Naive thymus-derived CD8-positive, alpha-beta T cell (primary cell): Measurements from ENCODE around the gene SULT1A3. TPM values are rescaled to one million over a fixed set of nuclear protein-coding genes. Genes with fewer than 3 reads are reported as not detected.
"Not testable (repeated sequence)": the region's sequence is repeated elsewhere in the genome, so short reads cannot be mapped to it uniquely, and the experiment has no call there.

Source experiments
- ATAC-seq, 2 donors: fragments of 150-1000 bp; cut with Tn5 transposase in 1 of 2; sonication (Bioruptor Pico), chemical (Tn5 transposase) in 1 of 2; 1 replicate in 1 of 2; 2 replicates in 1 of 2; pipeline ENCODE4 v1.10.0; 2021; ENCODE audit warnings: mild to moderate bottlenecking in 2 of 2, moderate library complexity in 2 of 2
- POLR2A ChIA-PET: fragments of 350-600 bp; sonication (Branson Sonifier 250); formaldehyde crosslinking; loops from one replicate; lab custom pipeline; 2021; ENCODE audit warnings: antibody characterized with exemption; lab: Charles Lee
- DNase-seq, 10 donors: peaks; one replicate each; pipeline versions ENCODE4 v3.0.0 to v3.0.0-alpha.2; 2020 to 2022
- H3K27ac Mint-ChIP-seq, 10 donors: one replicate each; pipeline ENCODE4 v1.8.0; 2020 to 2022; ENCODE audit warnings: mild to moderate bottlenecking in 10 of 10, mixed read lengths in 10 of 10, moderate library complexity in 4 of 10, inconsistent platforms in 1 of 10
- H3K27me3 Mint-ChIP-seq, 5 donors: one replicate each; pipeline ENCODE4 v1.8.0; 2021 to 2022; ENCODE audit warnings: mixed read lengths in 5 of 5
- H3K36me3 Mint-ChIP-seq, 3 donors: one replicate each; pipeline ENCODE4 v1.8.0; 2020 to 2022; ENCODE audit warnings: mixed read lengths in 3 of 3, mild to moderate bottlenecking in 2 of 3, inconsistent platforms in 1 of 3
- H3K4me1 Mint-ChIP-seq, 4 donors: one replicate each; pipeline ENCODE4 v1.8.0; 2021 to 2022; ENCODE audit warnings: mixed read lengths in 4 of 4
- H3K4me3 Mint-ChIP-seq, 10 donors: one replicate each; pipeline ENCODE4 v1.8.0; 2020 to 2022; ENCODE audit warnings: mild to moderate bottlenecking in 10 of 10, mixed read lengths in 10 of 10, moderate library complexity in 6 of 10, inconsistent platforms in 1 of 10
- H3K9me3 Mint-ChIP-seq, 9 donors: one replicate each; pipeline ENCODE4 v1.8.0; 2020 to 2022; ENCODE audit warnings: mixed read lengths in 9 of 9, mild to moderate bottlenecking in 3 of 9, inconsistent platforms in 1 of 9, moderate library complexity in 1 of 9
- polyA plus RNA-seq, 3 donors: library from polyadenylated mRNA; unstranded; fragments of 300-500 nt; fragmentation: Illumina TruSeq; gene quantifications; one replicate each; pipeline ENCODE4 v1.2.3, GENCODE V29; 2021
- total RNA-seq, 8 experiments: library from RNA in 2 of 8; stranded (reverse) in 2 of 8; gene quantifications; one replicate each; pipeline ENCODE4 v1.2.3 and lab custom pipeline; 2021 to 2026

The SULT1A3 gene
- total and polyA plus RNA-seq, 5 experiments from 2014 or later = 0.47 to 29.4 (median 14.1) TPM; not detected in 1

DNA sequence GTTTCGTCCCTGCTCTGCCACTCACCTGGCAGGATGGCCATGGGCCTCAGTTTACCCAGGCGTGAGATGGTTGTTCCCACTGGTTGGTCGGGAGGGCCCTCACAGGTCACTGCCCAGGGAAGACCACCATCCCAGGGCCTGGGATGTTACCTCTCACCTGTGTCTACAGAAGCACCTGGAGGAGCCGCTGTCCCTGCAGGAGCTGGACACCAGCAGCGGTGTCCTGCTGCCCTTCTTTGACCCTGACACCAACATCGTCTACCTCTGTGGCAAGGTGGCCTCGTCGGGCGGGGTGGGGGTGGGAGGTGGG is 11.5 kb upstream of the SULT1A3 start:
- Mint-ChIP-seq H3K27me3 (no peaks in the 10 kb centered on the region), H3K9me3 (peaks cover 0 to 3% (median 0%) of the 10 kb centered on the region in 9 donors), H3K27ac (peak overlapping the region; percentile 93 to 98 (median 96)), H3K4me3 (peak overlapping the region; percentile 96 to 100 (median 98)), H3K36me3 (peaks cover 8 to 39% (median 28%) of the 10 kb centered on the region in 3 donors), H3K4me1 (peaks cover 12 to 35% (median 25%) of the 10 kb centered on the region in 4 donors)
- DNase-seq (no peak), ATAC-seq (no peak)
- POLR2A ChIA-PET = interaction anchor here (0.6 to 7.9 kb wide), 9 partner anchors 44 to 220 kb away, joined by 3 to 320 read pairs (median 5); partner anchors contain the start of genes ALDOA, MAPK3, PPP4C and TBX6

DNA sequence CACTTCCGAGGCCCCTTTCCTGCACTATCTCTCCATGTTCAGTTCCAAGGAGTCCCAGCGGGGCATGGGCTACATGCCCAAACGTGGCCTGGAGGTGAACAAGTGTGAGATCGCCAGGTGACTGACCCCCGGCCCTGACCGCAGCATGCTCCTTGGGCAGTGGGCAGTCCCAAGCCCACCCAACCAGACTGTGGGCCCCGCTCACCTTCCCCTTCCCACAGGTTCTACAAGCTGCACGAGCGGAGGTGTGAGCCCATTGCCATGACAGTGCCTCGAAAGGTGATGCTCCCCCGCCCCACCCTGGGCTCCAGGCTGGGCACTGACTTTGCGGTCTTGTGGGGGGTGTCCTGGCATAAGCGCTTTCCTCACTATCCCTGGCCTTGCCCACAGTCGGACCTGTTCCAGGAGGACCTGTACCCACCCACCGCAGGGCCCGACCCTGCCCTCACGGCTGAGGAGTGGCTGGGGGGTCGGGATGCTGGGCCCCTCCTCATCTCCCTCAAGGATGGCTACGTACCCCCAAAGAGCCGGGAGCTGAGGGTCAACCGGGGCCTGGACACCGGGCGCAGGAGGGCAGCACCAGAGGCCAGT is 11.0 kb upstream of the SULT1A3 start:
- DNase-seq (no peak), ATAC-seq (no peak)
- H3K4me3 Mint-ChIP-seq = peak overlapping the region in 9 of 10 donors; percentile 7 to 97 (median 51)
- H3K4me1 Mint-ChIP-seq = peaks cover 12 to 32% (median 23%) of the 10 kb centered on the region in 4 donors
- H3K27me3 Mint-ChIP-seq = no peaks in the 10 kb centered on the region
- peaks cover 0 to 3% (median 0%) of the 10 kb centered on the region in 9 donors for H3K9me3 Mint-ChIP-seq
- POLR2A ChIA-PET = interaction anchor here (0.6 to 7.9 kb wide), 10 partner anchors 45 to 219 kb away, joined by 3 to 320 read pairs (median 4); partner anchors contain the start of genes ALDOA, MAPK3, TBX6 and YPEL3
- H3K36me3 Mint-ChIP-seq = peaks cover 8 to 37% (median 28%) of the 10 kb centered on the region in 3 donors
- peak overlapping the region in 7 of 10 donors; percentile 60 to 98 (median 82) for H3K27ac Mint-ChIP-seq

DNA sequence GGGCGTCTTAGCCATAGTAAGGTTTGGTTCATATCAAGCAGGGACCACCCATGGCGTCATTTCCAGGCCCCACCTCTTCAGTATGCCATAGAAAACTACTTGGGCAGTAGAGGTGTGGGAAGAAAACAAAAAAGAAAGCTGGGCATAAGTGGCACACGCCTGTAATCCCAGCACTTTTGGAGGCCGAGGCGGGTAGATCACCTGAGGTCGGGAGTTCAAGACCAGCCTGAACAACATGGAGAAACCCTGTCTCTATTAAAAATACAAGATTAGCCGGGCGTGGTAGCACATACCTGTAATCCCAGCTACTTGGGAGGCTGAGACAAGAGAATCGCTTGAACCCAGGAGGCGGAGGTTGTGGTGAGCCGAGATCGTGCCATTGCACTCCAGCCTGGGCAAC is 7.9 kb upstream of the SULT1A3 start:
- DNase-seq = peak in 1 of 10 donors; percentile 4
- H3K9me3 Mint-ChIP-seq, POLR2A ChIA-PET, H3K4me3 Mint-ChIP-seq, H3K27me3 Mint-ChIP-seq, ATAC-seq, H3K27ac Mint-ChIP-seq: not testable (repeated sequence)
- H3K4me1 Mint-ChIP-seq = peaks cover 6 to 20% (median 16%) of the 10 kb centered on the region in 4 donors
- H3K36me3 Mint-ChIP-seq = peaks cover 0 to 20% (median 12%) of the 10 kb centered on the region in 3 donors

DNA sequence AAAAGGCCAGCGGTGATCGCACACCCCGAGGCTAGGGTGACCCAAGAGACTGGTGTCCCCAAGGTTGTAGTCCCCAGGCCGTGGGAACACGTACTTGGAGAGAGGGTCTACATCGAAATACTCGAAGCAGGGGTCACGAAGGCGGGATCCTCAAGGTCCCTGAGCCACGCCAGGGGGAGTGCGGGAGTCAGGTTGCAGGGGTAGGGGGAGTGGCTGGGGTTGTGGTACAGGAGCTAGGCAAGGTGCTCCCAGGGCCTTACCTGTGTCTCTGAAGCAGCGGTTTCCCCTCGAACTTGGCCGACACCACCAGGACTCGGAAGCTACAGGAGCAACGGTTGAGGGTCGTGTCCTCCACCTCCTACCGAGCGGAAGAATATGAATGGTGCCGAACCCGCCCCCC is 6.0 kb upstream of the SULT1A3 start:
- H3K4me3 Mint-ChIP-seq, POLR2A ChIA-PET, H3K4me1 Mint-ChIP-seq, H3K27ac Mint-ChIP-seq, H3K27me3 Mint-ChIP-seq, H3K9me3 Mint-ChIP-seq, DNase-seq, H3K36me3 Mint-ChIP-seq: not testable (repeated sequence)
- peak; percentile 29 for ATAC-seq

DNA sequence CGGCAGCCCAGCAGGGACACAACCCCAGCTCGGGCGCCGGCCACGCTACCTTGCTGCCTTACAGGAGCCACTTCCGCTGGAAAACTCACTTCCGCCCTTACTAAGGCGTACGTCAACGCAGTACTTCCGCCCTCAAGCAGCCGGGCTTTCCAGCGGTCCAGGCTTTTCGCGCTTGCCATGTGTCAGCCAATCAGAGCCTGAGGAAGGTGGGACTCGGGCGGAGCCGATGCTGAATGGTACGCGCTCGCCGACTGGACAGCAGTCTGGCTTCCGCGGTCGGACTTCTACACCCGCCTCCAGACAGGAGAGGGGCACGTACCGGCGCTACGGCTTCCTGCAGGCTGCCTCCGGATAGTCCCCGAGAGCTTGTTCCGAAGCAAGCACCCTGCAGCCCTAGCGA is 5.4 kb upstream of the SULT1A3 start, which contains the start of the genes BOLA2B and SLX1A:
BOLA2B (minus strand) TSS at position 52 of the 400 bp plus-strand sequence. CDS start 71 bp downstream, outside the sequence.
SLX1A (plus strand) TSS at position 261 of the 400 bp plus-strand sequence. CDS start 210 bp downstream, outside the sequence.
- H3K9me3 Mint-ChIP-seq, DNase-seq, H3K27ac Mint-ChIP-seq, H3K36me3 Mint-ChIP-seq, H3K4me3 Mint-ChIP-seq, H3K27me3 Mint-ChIP-seq, POLR2A ChIA-PET, H3K4me1 Mint-ChIP-seq: not testable (repeated sequence)
- peak; percentile 85 to 90 for ATAC-seq

DNA sequence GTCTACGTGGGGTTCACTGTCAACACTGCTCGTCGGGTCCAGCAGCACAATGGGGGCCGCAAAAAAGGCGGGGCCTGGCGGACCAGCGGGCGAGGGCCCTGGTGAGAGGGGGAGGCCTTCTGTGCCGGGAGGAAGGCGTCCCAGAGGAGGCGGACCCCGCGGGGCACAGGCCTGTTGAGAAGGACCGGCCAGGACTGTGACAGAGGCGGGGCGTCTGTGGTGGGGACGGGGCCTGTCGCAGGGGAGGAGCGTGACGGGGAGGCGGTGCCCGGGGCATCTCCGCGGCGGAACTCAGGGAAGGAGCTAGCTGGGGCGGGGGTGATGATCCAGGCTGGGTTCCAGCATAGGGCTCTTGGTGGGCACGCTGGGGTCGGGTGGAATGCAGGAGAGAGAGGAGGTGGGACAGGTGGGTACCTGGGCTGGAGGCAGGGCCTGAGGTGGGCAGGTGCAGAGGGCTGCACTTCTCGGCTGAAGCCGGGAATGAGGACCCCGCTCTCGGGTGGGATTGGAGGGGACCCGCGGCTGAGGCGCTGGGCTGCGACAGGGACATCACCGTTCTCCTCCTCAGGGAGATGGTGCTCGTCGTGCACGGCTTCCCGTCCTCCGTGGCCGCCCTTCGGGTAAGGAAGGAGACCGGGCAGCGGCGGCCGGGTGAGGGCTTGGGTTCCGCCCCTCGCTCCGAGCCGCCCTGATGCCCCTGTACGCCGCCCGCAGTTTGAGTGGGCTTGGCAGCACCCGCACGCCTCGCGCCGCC is 4.7 kb upstream of the SULT1A3 start:
- H3K4me3 Mint-ChIP-seq, H3K27ac Mint-ChIP-seq, H3K4me1 Mint-ChIP-seq, POLR2A ChIA-PET, H3K36me3 Mint-ChIP-seq, H3K27me3 Mint-ChIP-seq, H3K9me3 Mint-ChIP-seq: not testable (repeated sequence)
- ATAC-seq (peak; percentile 70 to 74), DNase-seq (peak in 3 of 10 donors; percentile 13 to 18 (median 18))

DNA sequence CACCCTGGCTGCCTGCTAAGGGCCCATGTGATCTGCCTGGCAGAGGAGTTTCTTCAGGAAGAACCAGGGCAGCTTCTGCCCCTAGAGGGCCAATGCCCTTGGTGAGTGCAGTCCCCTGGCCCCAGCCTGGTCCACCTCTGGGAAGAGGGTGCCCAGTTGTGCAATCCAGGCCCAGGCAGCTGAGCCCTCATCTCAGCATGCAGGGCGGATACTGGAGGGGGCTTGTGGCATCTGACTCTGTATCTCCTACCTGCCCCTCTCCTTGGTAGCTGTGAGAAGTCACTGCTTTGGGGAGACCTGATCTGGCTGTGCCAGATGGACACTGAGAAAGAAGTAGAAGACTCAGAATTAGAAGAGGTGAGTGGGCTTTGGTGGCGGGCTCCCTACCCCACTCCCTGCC is 2.1 kb upstream of the SULT1A3 start:
- H3K4me3 Mint-ChIP-seq, POLR2A ChIA-PET, H3K4me1 Mint-ChIP-seq, H3K27ac Mint-ChIP-seq, H3K36me3 Mint-ChIP-seq, ATAC-seq, H3K9me3 Mint-ChIP-seq, H3K27me3 Mint-ChIP-seq: not testable (repeated sequence)
- DNase-seq = peak in 1 of 10 donors; percentile 15

DNA sequence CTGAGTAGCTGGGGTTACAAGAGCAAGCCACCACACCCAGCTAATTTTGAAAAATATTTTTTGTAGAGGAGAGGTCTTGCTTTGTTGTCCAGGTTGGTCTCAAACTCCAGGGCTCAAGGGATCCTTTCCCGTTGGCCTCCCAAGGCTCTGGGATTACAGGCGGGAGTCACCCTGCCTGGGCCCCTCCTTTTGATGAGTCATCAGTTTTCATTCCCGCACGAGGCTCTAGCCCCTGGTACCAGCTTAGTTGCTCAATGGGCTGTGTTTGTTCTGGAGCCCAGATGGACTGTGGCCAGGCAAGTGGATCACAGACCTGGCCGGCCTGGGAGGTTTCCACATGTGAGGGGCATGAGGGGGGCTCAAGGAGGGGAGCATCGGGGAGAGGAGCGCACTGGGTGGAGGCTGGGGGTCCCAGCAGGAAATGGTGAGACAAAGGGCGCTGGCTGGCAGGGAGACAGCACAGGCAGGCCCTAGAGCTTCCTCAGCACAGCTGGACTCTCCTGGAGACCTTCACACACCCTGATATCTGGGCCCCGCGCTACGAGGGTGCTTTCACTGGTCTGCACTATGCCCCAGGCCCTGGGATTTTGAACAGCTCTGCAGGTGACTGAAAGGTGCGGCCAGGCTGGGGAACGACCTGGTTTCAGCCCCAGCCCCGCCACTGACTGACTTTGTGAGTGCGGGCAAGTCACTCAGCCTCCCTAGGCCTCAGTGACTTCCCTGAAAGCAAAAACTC is 721 bp downstream of the SULT1A3 start:
- H3K36me3 Mint-ChIP-seq, DNase-seq, H3K4me1 Mint-ChIP-seq, POLR2A ChIA-PET, H3K4me3 Mint-ChIP-seq, H3K9me3 Mint-ChIP-seq, H3K27ac Mint-ChIP-seq, H3K27me3 Mint-ChIP-seq, ATAC-seq: not testable (repeated sequence)

DNA sequence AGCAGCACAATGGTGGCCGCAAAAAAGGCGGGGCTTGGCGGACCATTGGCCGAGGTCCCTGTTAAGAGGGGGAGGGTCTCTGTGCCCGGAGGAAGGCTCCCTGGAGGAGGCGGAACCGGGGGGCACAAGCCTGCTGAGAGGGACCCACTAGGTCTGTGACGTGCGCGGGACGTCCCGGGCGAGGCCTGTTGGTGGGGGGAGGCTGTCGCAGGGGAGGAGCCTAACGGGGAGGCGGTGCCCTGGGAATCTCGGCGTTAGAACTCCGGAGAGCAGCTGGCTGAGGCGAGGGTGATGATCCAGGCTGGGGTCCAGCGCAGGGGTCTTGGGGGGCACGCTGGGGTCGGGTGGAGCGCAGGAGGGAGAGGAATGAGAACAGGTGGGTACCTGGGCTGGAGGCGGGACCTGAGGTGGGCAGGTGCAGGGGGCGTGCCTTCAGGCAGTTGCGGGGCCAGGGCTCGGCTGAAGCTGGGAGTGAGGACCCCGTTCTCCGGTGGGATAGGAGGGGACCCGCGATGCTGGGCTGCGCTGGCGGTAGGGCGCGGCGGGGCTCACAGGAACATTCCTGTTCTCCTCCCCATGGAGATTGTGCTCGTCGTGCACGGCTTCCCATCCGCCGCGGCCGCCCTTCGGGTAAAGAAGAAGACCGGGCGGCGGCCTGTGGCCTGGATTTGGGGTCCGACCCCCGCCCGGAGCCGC is 6.6 kb downstream of the SULT1A3 start:
- H3K36me3 Mint-ChIP-seq, H3K4me1 Mint-ChIP-seq, H3K27ac Mint-ChIP-seq, POLR2A ChIA-PET, H3K9me3 Mint-ChIP-seq, H3K4me3 Mint-ChIP-seq, H3K27me3 Mint-ChIP-seq: not testable (repeated sequence)
- DNase-seq = peak in 4 of 10 donors; percentile 6 to 22 (median 18)
- ATAC-seq = peak; percentile 73 to 81

DNA sequence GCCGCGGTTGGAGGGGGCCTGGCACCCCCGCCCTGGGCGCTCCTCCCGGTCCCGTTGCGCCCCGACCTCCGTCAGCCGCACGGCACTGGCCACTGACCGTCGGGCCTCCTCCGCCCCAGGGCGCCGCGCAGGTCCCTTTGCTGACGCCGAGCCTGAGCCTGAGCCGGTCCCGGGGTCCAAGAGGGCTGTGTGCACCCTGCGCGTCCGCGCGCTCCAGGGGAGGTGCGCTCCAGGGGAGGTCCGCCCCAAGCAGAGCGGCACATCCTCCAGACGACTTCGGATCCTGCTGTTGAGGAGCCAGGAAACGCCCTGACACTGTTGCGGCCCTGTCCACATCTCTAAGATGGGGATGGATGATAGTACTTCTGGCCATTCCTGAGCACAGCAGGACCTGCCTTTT is 7.2 kb downstream of the SULT1A3 start:
- H3K36me3 Mint-ChIP-seq, H3K27me3 Mint-ChIP-seq, H3K27ac Mint-ChIP-seq, POLR2A ChIA-PET, H3K4me1 Mint-ChIP-seq, H3K9me3 Mint-ChIP-seq, DNase-seq, H3K4me3 Mint-ChIP-seq: not testable (repeated sequence)
- ATAC-seq = peak; percentile 71 to 72

DNA sequence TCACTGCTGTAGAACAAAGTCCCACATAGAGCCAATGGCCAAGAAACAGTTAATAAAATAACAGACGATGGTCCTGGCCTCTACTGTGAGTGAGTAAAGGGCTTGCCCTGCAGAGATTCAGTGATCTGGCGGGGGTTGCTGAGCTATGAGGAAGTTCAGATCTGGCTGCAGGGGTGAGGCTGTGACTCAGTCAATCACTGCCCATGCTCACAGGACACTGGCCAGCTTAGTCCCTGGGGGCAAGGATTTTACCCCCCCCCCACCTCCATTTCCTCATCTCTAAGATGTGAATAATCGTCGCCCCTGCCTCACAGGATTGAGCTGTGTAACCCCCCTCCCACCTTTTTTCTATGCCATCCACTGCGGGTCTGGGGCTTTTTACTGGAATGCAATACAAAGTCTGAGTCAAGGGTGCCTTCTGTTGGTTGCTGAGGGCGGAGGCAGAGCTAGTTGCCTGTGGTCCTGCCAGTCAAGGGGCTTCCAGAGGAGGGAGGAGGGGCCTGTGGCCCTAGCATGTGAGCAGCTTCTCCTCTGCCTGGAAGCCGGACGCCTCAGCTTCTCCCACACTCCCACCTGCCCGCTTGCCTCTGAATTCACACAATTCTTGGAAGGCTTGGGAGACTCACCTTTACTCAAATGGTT is 8.1 kb downstream of the SULT1A3 start:
- H3K36me3 Mint-ChIP-seq, H3K27ac Mint-ChIP-seq, ATAC-seq, H3K27me3 Mint-ChIP-seq, H3K9me3 Mint-ChIP-seq, H3K4me1 Mint-ChIP-seq, POLR2A ChIA-PET: not testable (repeated sequence)
- DNase-seq = peak in 1 of 10 donors; percentile 15
- H3K4me3 Mint-ChIP-seq = peak overlapping the region in 1 of 10 donors; percentile 74

DNA sequence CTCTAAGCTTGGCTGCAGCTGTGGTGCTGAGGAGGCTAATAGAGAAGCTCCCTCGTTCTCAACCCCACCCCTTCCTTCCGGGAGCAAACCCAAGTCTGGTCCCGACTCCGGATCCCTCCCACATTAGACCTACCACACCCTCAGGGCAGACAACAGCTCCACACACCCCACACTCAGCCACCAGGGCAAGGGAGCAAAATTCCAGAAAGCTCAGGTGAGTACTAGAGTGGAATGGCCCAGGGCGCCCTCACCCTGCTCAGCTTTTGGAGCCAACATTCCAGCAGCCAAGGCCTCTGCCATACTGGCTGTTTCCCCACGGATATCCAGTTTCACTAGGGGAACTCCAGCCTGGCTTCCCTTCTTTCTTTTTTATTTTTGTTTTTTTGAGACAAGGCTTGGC is 10.0 kb downstream of the SULT1A3 start:
- H3K4me3 Mint-ChIP-seq = peak overlapping the region in 1 of 10 donors; percentile 39
- POLR2A ChIA-PET, H3K36me3 Mint-ChIP-seq, H3K4me1 Mint-ChIP-seq, H3K27ac Mint-ChIP-seq, H3K27me3 Mint-ChIP-seq, H3K9me3 Mint-ChIP-seq: not testable (repeated sequence)
- ATAC-seq = peak in 1 of 2 donors; percentile 24
- peak in 2 of 10 donors; percentile 1 to 19 for DNase-seq
